Pancreas (tissue), 10 donors: Measurements from ENCODE around the gene KCNK10. TPM values are rescaled to one million over a fixed set of nuclear protein-coding genes. Genes with fewer than 3 reads are reported as not detected.

Experiments used
- ATAC-seq, 4 donors: fragments of 200-7000 bp; cut with Tn5 transposase; one replicate each; pipeline versions ENCODE4 v1.8.0 to v1.9.1; 2020; ENCODE audit warnings: mild to moderate bottlenecking in 4 of 4, moderate library complexity in 4 of 4
- DNase-seq, 6 donors: peaks; one replicate each; pipeline ENCODE4 v3.0.0-alpha.2; 2020
- FAIRE-seq: peaks from 2 replicates; lab custom pipeline; 2012; peaks lifted over from hg19 to GRCh38; lab: Jason Lieb, UNC
- H3K27ac ChIP-seq, 4 donors: fragments of 200-600 bp; sonication (generic); 1 replicate in 3 of 4; 2 replicates in 1 of 4; pipeline versions ENCODE4 v1.5.0 to v1.8.0; 2020
- H3K27me3 ChIP-seq, 4 donors: fragments of 200-600 bp; one replicate each; pipeline ENCODE4 v1.8.0; 2021
- H3K36me3 ChIP-seq, 3 donors: fragments of 200-600 bp; sonication (generic) in 1 of 3; one replicate each; pipeline versions ENCODE4 v1.5.0 to v1.8.0; 2020 to 2021
- H3K4me1 ChIP-seq, 3 donors: fragments of 200-600 bp; one replicate each; pipeline ENCODE4 v1.8.0; 2021
- H3K4me3 ChIP-seq, 4 donors: fragments of 200-600 bp; sonication (generic) in 2 of 4; one replicate each; pipeline versions ENCODE4 v1.5.0 to v1.8.0; 2020 to 2021
- H3K9me3 ChIP-seq, 4 donors: fragments of 200-600 bp; one replicate each; pipeline ENCODE4 v1.8.0; 2021
- CTCF ChIP-seq, 4 donors: fragments of 200-600 bp; sonication (generic) in 3 of 4; IDR thresholded peaks; one replicate each; pipeline versions ENCODE4 v1.5.0 to v1.8.0; 2021; ENCODE audit warnings: antibody characterized with exemption in 4 of 4
- WGBS, 2 donors: extraction: QIAGEN DNeasy Blood & Tissue Kit; methylation state at CpG; one replicate each; pipeline ENCODE4 v1.1.7; 2013; 5-methylcytosine and 5-hydroxymethylcytosine counted together
- intact Hi-C, 3 donors: fragments of 100-400 bp; cut with DNase I; formaldehyde crosslinking; loops; one replicate each; pipeline versions ENCODE4 v1.11.1 to v1.14.2; 2022
- polyA plus RNA-seq, 2 donors: library from polyadenylated mRNA; stranded (reverse); fragments of 200-250 nt; gene quantifications; one replicate each; pipeline ENCODE4 v1.2.3, GENCODE V29; 2013
- total RNA-seq, 6 donors: library from RNA; stranded (reverse); fragmentation: NEBNext Ultra II Directional in 4 of 6; extraction: Animal tissue kit (Norgen Biotek cat#: 25700) in 4 of 6; gene quantifications; one replicate each; pipeline versions ENCODE4 v1.2.1 to v1.2.4, GENCODE V29; 2021 to 2023
- donor health status: healthy with polysubstance abuse.
- donor health status: DM: no; HTN: no; CAD: no; lungs with moderate emphysema.
- donor health status: DM: no; HTN: no; CAD: no.
- donor health status: control.
- donor health status: control.
- donor health status: Bipolar disorder and iron deficiency.
- donor health status: DM: yes; HTN: yes; CAD: no.
- donor health status: DM: no; HTN: no; CAD: no.
- donor health status: DM: no; HTN: no; CAD: no.
- donor health status: DM: yes; HTN: yes; CAD: no.

The KCNK10 gene
- total and polyA plus RNA-seq, 8 donors, result 0.42 to 2.3 (median 1.1) TPM

GRCh38 chr14:88310449-88310848, 12.6 kb downstream of the KCNK10 start:
- intact Hi-C loops, result no loop called here
- no peak for DNase-seq
- no peak for ATAC-seq
- FAIRE-seq, result no peak
- WGBS, 2 donors, result 53 to 60% methylated on average over 4 of the region's 4 CpGs
- H3K27me3 ChIP-seq, result no peaks in the 10 kb centered on the region
- H3K27ac ChIP-seq, result no peak overlapping the region
- H3K4me3 ChIP-seq, result no peak overlapping the region
- no peaks in the 10 kb centered on the region for H3K4me1 ChIP-seq
- no peaks in the 10 kb centered on the region for H3K9me3 ChIP-seq
- no peak for TF ChIP-seq CTCF (IDR thresholded peaks at IDR 0.05)
- no peaks in the 10 kb centered on the region for H3K36me3 ChIP-seq

GRCh38 chr14:88310021-88310420, 13.0 kb downstream of the KCNK10 start:
- H3K4me3 ChIP-seq, result no peak overlapping the region
- no peaks in the 10 kb centered on the region for H3K36me3 ChIP-seq
- no peak for TF ChIP-seq CTCF (IDR thresholded peaks at IDR 0.05)
- no peaks in the 10 kb centered on the region for H3K4me1 ChIP-seq
- H3K27ac ChIP-seq, result no peak overlapping the region
- FAIRE-seq (no peak), DNase-seq (no peak), ATAC-seq (no peak)
- WGBS, 2 donors, result 84 to 88% methylated on average over 4 of the region's 4 CpGs
- H3K27me3 ChIP-seq, result no peaks in the 10 kb centered on the region
- no peaks in the 10 kb centered on the region for H3K9me3 ChIP-seq
- intact Hi-C loops, result no loop called here

DNA sequence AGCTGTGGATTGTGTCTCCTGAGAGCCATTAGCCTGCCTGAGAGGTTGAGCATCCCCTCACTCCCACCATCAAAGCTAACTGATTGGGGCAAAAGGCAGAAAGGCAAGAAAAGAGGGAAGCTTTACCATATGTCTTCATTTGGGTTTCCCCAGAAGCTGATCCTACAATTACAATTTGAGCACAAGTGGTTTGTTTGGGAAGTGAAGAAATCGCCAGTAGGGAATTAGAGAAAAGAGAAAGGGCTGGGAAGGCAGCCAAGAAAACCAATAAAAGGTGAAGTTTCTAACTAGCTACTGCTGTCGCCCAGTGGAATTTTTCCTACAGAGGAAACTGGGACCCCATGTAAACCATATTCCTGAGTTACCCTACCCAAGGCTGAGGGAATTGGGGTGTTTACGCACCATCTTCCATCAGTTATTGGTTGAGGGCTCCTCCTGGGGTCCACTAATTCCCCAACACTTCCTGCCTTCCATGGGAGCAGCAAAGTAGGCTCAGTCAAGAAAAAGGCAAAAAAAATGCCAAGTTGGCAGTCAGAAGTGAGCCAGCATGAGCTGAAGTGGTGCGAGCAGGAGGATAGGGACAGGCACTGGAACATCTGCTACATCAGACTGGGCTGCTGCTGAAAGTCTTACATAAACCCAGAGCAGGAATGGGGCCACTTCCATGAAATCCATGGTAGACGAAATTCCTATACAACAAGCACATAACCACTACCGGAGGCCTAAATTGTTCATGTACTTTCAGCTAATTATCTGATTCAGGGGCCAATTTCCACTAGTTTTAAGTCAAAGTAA, 17.3 kb downstream of the KCNK10 start:
- H3K4me3 ChIP-seq, result no peak overlapping the region
- no peak for FAIRE-seq
- DNase-seq, result no peak
- no peaks in the 10 kb centered on the region for H3K27me3 ChIP-seq
- TF ChIP-seq CTCF (IDR thresholded peaks at IDR 0.05), result no peak
- H3K4me1 ChIP-seq, result no peaks in the 10 kb centered on the region
- 73 to 76% methylated on average over 6 of the region's 6 CpGs for WGBS, 2 donors
- ATAC-seq, result no peak
- no peak overlapping the region for H3K27ac ChIP-seq
- no peaks in the 10 kb centered on the region for H3K36me3 ChIP-seq
- intact Hi-C loops, result no loop called here
- H3K9me3 ChIP-seq, result no peaks in the 10 kb centered on the region

GRCh38 chr14:88303041-88303440, 20.0 kb downstream of the KCNK10 start:
- TF ChIP-seq CTCF (IDR thresholded peaks at IDR 0.05), result no peak
- H3K4me1 ChIP-seq, result no peaks in the 10 kb centered on the region
- WGBS, 2 donors, result 78 to 79% methylated on average over 3 of the region's 3 CpGs
- intact Hi-C loops, result no loop called here
- H3K4me3 ChIP-seq, result no peak overlapping the region
- H3K27ac ChIP-seq, result no peak overlapping the region
- ATAC-seq (no peak), DNase-seq (no peak), FAIRE-seq (no peak)
- H3K9me3 ChIP-seq, result no peaks in the 10 kb centered on the region
- no peaks in the 10 kb centered on the region for H3K36me3 ChIP-seq
- no peaks in the 10 kb centered on the region for H3K27me3 ChIP-seq

DNA sequence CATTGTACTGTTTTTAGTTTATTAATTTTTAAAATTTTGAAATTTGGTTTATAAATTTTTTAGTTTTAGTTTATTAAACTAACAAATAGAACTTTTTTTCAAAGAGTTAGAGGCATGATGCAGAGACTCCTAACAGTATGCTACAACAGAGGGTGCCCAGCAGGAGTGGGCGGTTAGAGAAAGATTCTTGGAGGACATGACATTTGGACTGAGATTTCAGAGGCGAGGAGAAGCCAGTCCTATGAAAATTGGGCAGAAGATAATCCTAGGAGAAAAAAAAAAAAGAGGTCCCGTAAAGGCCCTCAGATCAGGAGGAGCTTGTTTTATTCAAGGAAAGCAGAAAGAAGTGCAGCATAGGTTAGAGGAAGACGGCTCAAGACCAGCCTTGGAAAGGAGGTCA, 21.7 kb downstream of the KCNK10 start:
- Histone ChIP-seq H3K27me3 (no peaks in the 10 kb centered on the region), H3K36me3 (no peaks in the 10 kb centered on the region), H3K4me3 (no peak overlapping the region), H3K9me3 (no peaks in the 10 kb centered on the region), H3K4me1 (no peaks in the 10 kb centered on the region), H3K27ac (no peak overlapping the region)
- ATAC-seq (no peak), DNase-seq (no peak), FAIRE-seq (no peak)
- TF ChIP-seq CTCF (IDR thresholded peaks at IDR 0.05), result no peak
- intact Hi-C loops, result no loop called here
- WGBS, 2 donors, result 90 to 91% methylated on average over 4 of the region's 4 CpGs
